ENCODE data around the gene TYW1.
"Not testable (repeated sequence)": the region's sequence is repeated elsewhere in the genome, so short reads cannot be mapped to it uniquely, and the experiment has no call there.

The TYW1 gene

GRCh38 chr7:67135617-67136486 is 139.2 kb downstream of the TYW1 start:
- DNase-seq = not testable (repeated sequence)

- not testable (repeated sequence) for DNase-seq
Observed at GRCh38 chr7:67137489-67137888, 140.9 kb downstream of the TYW1 start.

- not testable (repeated sequence) for DNase-seq
Observed at GRCh38 chr7:67139876-67140275, 143.2 kb downstream of the TYW1 start.

- DNase-seq = not testable (repeated sequence)
Observed at GRCh38 chr7:67141001-67141400, 144.4 kb downstream of the TYW1 start.

GRCh38 chr7:67143091-67143786 is 146.6 kb downstream of the TYW1 start:
- not testable (repeated sequence) for DNase-seq

- not testable (repeated sequence) for DNase-seq
Observed at GRCh38 chr7:67145581-67146193, 149.1 kb downstream of the TYW1 start.

GRCh38 chr7:67149131-67149530 is 152.5 kb downstream of the TYW1 start:
- not testable (repeated sequence) for DNase-seq

- DNase-seq = not testable (repeated sequence)
Observed at GRCh38 chr7:67154374-67154773, 157.7 kb downstream of the TYW1 start.

DNA sequence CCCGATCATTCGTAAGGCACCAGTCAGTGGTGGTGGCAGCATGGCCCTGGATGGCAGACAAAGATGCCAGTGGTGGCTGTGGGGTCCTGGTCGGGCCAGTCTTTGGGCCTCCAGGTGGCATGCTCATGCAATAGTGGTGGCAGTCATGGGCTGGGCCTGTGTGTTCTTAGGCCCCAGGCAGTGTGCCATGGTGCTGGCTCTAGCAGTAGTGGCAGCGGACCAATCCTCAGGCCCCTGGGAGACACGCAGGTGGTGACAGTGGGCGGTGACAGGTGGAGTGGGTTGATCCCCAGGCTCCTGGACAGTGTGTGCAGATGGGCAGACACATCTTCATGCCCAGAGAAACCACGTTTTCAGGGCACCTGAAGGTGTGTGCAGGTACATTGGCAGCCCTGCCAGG is 159.4 kb downstream of the TYW1 start:
- DNase-seq = not testable (repeated sequence)

GRCh38 chr7:67163285-67163684 is 166.7 kb downstream of the TYW1 start:
- not testable (repeated sequence) for DNase-seq

- not testable (repeated sequence) for DNase-seq
Observed at GRCh38 chr7:67171151-67171550, 174.5 kb downstream of the TYW1 start.

GRCh38 chr7:67176730-67177129 is 180.1 kb downstream of the TYW1 start:
- DNase-seq = not testable (repeated sequence)

GRCh38 chr7:67178915-67179688 is 182.5 kb downstream of the TYW1 start:
- DNase-seq = not testable (repeated sequence)

- not testable (repeated sequence) for DNase-seq
Observed at GRCh38 chr7:67182956-67183750, 186.5 kb downstream of the TYW1 start.

GRCh38 chr7:67184912-67185659 is 188.5 kb downstream of the TYW1 start:
- DNase-seq = not testable (repeated sequence)

GRCh38 chr7:67185660-67186129 is 189.1 kb downstream of the TYW1 start:
- DNase-seq = not testable (repeated sequence)

GRCh38 chr7:67189160-67189559 is 192.5 kb downstream of the TYW1 start:
- not testable (repeated sequence) for DNase-seq

GRCh38 chr7:67189801-67190465 is 193.3 kb downstream of the TYW1 start:
- not testable (repeated sequence) for DNase-seq

DNA sequence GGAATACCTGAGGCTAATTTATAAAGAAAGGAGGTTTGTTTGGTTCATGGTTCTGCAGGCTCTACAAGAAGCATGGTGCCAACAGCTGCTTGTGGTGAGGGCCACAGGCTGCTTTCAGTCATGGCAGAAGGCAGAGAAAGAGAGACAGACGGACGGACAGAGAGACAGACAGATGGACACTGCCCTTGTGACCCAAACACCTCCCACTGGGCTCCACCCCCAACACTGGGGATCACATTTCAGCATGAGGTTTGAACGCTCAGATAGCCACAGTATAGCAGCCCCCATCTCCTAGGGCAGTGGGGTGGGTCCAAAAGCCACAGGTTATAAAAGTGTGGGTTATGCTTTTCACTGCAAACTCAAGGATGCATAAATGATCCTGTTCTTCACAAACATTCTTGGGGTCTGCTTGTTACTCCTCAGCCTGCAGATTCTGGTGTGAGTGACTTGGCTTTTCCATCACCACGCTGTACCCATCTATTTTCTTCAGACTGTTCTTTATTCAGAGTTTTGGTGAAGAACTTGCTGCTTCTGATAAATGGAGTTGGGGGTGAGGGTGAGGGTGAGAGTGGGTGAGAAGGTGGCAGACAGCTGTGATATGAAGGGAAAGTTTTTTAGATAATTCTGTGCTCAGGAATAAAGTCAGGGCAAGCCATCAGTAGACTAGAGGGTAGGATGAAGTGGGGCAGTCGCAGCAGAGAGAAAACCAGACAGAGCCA is 194.5 kb downstream of the TYW1 start:
- DNase-seq = not testable (repeated sequence)
